GM12865 (cell line): Measurements from ENCODE around the gene WWTR1.

Experiments
- DNase-seq: peaks from one replicate; pipeline ENCODE4 v3.0.0; 2010; ENCODE audit warnings: low read depth
- H3K4me3 ChIP-seq: 2 replicates; pipeline ENCODE4 v1.5.1; 2011; ENCODE audit warnings: mild to moderate bottlenecking, low read depth, low read length, control low read depth
- TF ChIP-seq, protein P1 (sequence below): IDR thresholded peaks from 2 replicates; pipeline ENCODE4 v1.5.1; 2011; ENCODE audit warnings: low read length, control low read depth, low read depth, inconsistent platforms; ENCODE audit not compliant: insufficient read depth; ENCODE audit errors: missing control alignments

The WWTR1 gene

DNA sequence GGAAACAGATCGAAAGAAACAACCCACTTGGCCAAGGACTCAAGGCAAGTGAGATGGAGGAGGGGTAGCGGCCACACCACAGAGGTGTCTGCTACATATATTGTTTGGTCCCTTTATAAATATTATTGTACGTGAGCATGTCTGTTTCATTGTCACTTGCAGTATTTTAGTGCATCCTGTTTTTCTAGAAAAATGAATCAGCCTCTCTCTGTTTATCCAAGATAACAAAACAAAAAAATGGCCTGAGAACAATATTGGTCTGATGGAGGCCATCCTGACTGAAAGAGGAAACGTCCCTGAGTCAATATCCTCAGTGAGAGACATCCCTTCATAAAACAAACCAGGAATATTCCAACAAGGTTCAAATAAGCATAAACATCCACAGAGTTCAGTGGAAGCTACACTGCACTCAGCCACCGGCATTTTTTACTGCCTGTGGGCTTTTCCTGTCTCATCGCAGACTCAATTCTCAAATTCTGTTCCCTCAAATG is 42.0 kb downstream of the WWTR1 start:
- TF ChIP-seq, protein P1, sequence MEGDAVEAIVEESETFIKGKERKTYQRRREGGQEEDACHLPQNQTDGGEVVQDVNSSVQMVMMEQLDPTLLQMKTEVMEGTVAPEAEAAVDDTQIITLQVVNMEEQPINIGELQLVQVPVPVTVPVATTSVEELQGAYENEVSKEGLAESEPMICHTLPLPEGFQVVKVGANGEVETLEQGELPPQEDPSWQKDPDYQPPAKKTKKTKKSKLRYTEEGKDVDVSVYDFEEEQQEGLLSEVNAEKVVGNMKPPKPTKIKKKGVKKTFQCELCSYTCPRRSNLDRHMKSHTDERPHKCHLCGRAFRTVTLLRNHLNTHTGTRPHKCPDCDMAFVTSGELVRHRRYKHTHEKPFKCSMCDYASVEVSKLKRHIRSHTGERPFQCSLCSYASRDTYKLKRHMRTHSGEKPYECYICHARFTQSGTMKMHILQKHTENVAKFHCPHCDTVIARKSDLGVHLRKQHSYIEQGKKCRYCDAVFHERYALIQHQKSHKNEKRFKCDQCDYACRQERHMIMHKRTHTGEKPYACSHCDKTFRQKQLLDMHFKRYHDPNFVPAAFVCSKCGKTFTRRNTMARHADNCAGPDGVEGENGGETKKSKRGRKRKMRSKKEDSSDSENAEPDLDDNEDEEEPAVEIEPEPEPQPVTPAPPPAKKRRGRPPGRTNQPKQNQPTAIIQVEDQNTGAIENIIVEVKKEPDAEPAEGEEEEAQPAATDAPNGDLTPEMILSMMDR: no peak
- DNase-seq: no peak
- H3K4me3 ChIP-seq: no peak overlapping the region

DNA sequence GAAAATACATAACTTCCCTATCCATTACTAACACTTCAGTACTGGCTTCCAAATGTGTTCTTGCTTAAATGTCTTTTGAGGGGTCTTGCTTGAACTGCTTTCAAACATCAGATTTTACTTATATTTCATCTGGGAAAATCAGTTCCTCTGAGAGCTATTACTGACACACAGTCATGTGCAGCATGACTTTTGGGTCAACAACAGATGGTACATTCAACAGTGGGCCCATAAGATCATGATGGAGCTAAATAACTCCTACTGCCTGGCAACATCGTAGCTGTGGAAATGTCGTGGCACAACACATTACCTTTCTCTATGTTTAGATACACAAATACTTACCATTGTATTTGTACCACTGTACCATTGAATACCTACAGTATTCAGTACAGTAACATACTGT is 43.8 kb downstream of the WWTR1 start:
- no peak for DNase-seq
- TF ChIP-seq, protein P1: no peak
- no peak overlapping the region for H3K4me3 ChIP-seq

GRCh38 chr3:149612456-149612855 is 45.4 kb downstream of the WWTR1 start:
- H3K4me3 ChIP-seq: no peak overlapping the region
- DNase-seq: no peak
- TF ChIP-seq, protein P1: no peak

DNA sequence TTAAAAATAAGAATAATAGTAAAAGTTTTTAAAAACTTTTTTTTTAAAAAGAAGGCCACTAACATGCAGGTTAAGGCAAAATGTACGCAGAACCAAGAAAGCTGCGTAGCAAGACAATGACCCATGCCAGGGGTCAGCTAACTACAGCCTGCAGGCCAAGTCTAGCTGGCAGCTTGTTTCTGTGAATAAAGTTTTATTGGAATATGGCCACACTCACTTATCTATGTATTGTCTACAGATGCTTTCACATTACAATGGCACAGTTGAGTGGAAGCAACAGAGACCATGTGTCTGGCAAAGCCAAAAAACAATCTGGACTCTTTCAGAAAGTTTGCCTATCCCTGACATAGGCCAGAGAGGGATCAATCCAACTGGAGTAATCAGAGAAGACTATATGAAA is 46.7 kb downstream of the WWTR1 start:
- DNase-seq: no peak
- TF ChIP-seq, protein P1: no peak
- H3K4me3 ChIP-seq: no peak overlapping the region

GRCh38 chr3:149610351-149611105 is 47.3 kb downstream of the WWTR1 start:
- no peak overlapping the region for H3K4me3 ChIP-seq
- TF ChIP-seq, protein P1: no peak

GRCh38 chr3:149609595-149609994 is 48.2 kb downstream of the WWTR1 start:
- TF ChIP-seq, protein P1: no peak
- peak; percentile 81 for DNase-seq
- no peak overlapping the region for H3K4me3 ChIP-seq

More at GRCh38 chr3:149610351-149611105, 47.3 kb downstream of the WWTR1 start:
- no peak for DNase-seq

DNA sequence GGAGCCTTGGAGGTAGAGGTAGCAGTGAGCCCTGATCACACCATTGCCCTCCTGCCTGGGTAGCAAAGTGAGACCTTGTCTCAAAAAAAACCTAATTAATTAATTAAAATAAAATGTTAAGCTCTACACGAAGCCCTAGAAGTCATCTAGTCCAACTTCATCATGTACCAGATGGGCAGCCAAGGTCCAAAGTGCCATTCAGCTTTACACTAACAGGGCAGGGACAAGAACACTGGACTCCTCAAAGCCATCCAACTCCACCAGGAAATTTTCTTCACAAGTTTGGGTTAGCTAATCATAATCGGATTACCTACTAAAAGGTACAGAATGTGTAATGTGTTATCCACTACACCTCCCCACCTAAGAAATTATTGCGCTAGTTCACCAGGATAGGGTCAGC is 48.8 kb downstream of the WWTR1 start:
- TF ChIP-seq, protein P1: no peak
- DNase-seq: no peak
- H3K4me3 ChIP-seq: no peak overlapping the region
